Measurements from ENCODE around the gene RNF130. TPM values are rescaled to one million over a fixed set of nuclear protein-coding genes. Genes with fewer than 3 reads are reported as not detected.

Gene RNF130
- total RNA-seq, 1 donor from 2014 or later: 45.9 TPM

- intact Hi-C loops (cut with micrococcal nuclease): no loop called here
- Histone ChIP-seq H3K4me1 (no peaks in the 10 kb centered on the region), H3K4me3 (no peak overlapping the region)
Observed at GRCh38 chr5:180084638-180085561, 13.3 kb upstream of the RNF130 start.

GRCh38 chr5:180083529-180084060 is 12.0 kb upstream of the RNF130 start:
- Histone ChIP-seq H3K27me3 (ENCODE audit: low read depth) (peaks cover 63% of the 10 kb centered on the region), H3K9me3 (replicated peaks) (no peaks in the 10 kb centered on the region), H3K4me3 (no peak overlapping the region), H3K4me1 (no peaks in the 10 kb centered on the region), H3K36me3 (no peaks in the 10 kb centered on the region), H3K27ac (replicated peaks) (no peak overlapping the region)
- TF ChIP-seq CTCF (IDR thresholded peaks at IDR 0.05; ENCODE audit: borderline replicate concordance): no peak
- DNase-seq: no peak
- intact Hi-C loops (cut with micrococcal nuclease): no loop called here

More at GRCh38 chr5:180084638-180085561, 13.3 kb upstream of the RNF130 start:
- no peak overlapping the region for H3K27ac ChIP-seq (replicated peaks)
- DNase-seq: no peak
- H3K27me3 ChIP-seq (ENCODE audit: low read depth): peaks cover 51% of the 10 kb centered on the region
- H3K36me3 ChIP-seq: no peaks in the 10 kb centered on the region
- TF ChIP-seq CTCF (IDR thresholded peaks at IDR 0.05; ENCODE audit: borderline replicate concordance): no peak
- no peaks in the 10 kb centered on the region for H3K9me3 ChIP-seq (replicated peaks)

GRCh38 chr5:180082633-180083420 is 11.3 kb upstream of the RNF130 start:
- Histone ChIP-seq H3K36me3 (no peaks in the 10 kb centered on the region), H3K27me3 (ENCODE audit: low read depth) (peaks cover 66% of the 10 kb centered on the region), H3K9me3 (replicated peaks) (no peaks in the 10 kb centered on the region), H3K4me1 (no peaks in the 10 kb centered on the region), H3K27ac (replicated peaks) (no peak overlapping the region), H3K4me3 (no peak overlapping the region)
- no peak for DNase-seq
- intact Hi-C loops (cut with micrococcal nuclease): no loop called here
- no peak for TF ChIP-seq CTCF (IDR thresholded peaks at IDR 0.05; ENCODE audit: borderline replicate concordance)

- no peak overlapping the region for H3K4me3 ChIP-seq
- peaks cover 68% of the 10 kb centered on the region for H3K27me3 ChIP-seq (ENCODE audit: low read depth)
- no peaks in the 10 kb centered on the region for H3K4me1 ChIP-seq
- intact Hi-C loops (cut with micrococcal nuclease): no loop called here
- no peak overlapping the region for H3K27ac ChIP-seq (replicated peaks)
- no peaks in the 10 kb centered on the region for H3K36me3 ChIP-seq
- H3K9me3 ChIP-seq (replicated peaks): no peaks in the 10 kb centered on the region
- TF ChIP-seq CTCF (IDR thresholded peaks at IDR 0.05; ENCODE audit: borderline replicate concordance): no peak
- DNase-seq: no peak
Observed at GRCh38 chr5:180081481-180081880, 9.9 kb upstream of the RNF130 start.

DNA sequence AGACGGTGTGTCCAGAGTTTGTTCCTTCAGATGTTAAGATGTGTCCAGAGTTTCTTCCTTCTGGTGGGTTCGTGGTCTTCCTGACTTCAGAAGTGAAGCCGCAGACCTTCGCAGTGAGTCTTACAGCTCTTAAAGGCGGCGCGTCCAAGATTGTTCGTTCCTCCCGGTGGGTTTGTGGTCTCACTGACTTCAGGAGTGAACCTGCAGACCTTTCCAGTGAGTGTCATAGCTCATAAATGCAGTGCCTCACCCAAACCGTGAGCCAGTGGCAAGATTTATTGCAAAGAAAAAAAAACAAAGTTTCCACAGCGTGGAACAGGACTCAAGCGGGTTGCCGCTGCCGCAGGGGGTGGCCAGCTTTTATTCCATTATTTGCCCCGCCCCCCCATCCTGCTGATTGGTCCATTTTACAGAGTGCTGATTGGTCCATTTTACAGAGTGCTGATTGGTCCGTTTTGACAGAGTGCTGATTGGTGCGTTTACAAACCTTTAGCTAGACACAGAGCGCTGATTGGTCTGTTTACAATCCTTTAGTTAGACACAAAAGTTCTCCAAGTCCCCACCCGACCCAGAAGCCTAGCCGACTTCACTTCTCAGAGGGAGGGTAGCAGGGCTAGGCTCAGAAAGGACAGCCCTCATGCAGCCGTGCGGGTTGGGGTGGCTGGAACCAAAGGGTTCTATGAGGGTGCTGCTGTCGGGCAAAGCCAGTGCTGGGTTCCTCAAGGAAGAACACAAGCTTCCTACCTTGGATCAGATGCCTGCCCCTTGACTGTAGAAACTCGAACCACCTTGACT is 9.1 kb upstream of the RNF130 start:
- intact Hi-C loops (cut with micrococcal nuclease): no loop called here
- DNase-seq: no peak
- H3K4me1 ChIP-seq: no peaks in the 10 kb centered on the region
- peaks cover 68% of the 10 kb centered on the region for H3K27me3 ChIP-seq (ENCODE audit: low read depth)
- TF ChIP-seq CTCF (IDR thresholded peaks at IDR 0.05; ENCODE audit: borderline replicate concordance): no peak
- H3K36me3 ChIP-seq: no peaks in the 10 kb centered on the region
- H3K27ac ChIP-seq (replicated peaks): no peak overlapping the region
- H3K4me3 ChIP-seq: no peak overlapping the region
- no peaks in the 10 kb centered on the region for H3K9me3 ChIP-seq (replicated peaks)
